ENCODE results near the gene UNC5A. TPM values are rescaled to one million over a fixed set of nuclear protein-coding genes. Genes with fewer than 3 reads are reported as not detected.

UNC5A gene
- total RNA-seq, 1 experiment from 2014 or later: 3.1 TPM

GRCh38 chr5:176873541-176874172 lies 63.3 kb downstream of the UNC5A start:
- Histone ChIP-seq H3K4me3 (no peak overlapping the region), H3F3A (ENCODE audit: insufficient read depth, low read depth) (no peaks in the 10 kb centered on the region), H4K20me1 (ENCODE audit: insufficient read depth) (no peaks in the 10 kb centered on the region), H3K27me3 (ENCODE audit: insufficient read depth, low read depth) (no peaks in the 10 kb centered on the region), H3K27ac (no peak overlapping the region), H3K36me3 (ENCODE audit: low read depth) (no peaks in the 10 kb centered on the region), H2AFZ (no peak overlapping the region), H3K4me2 (no peak overlapping the region), H3K79me2 (ENCODE audit: low read depth) (no peaks in the 10 kb centered on the region), H3K9me3 (ENCODE audit: insufficient read depth, low read depth) (no peaks in the 10 kb centered on the region), H3K9me2 (ENCODE audit: insufficient read depth) (no peaks in the 10 kb centered on the region), H3K4me1 (replicated peaks; ENCODE audit: insufficient read depth) (no peaks in the 10 kb centered on the region)
- POLR2A ChIA-PET (ENCODE audit: unreplicated experiment): no interaction called here
- intact Hi-C loops (cut with micrococcal nuclease; ENCODE audit: unreplicated experiment): no loop called here
- DNase-seq: no peak
- no TSS peak for BruUV-seq (replicated peaks)
- TF ChIP-seq EZH2 (IDR thresholded peaks at IDR 0.05; ENCODE audit: low read depth) (no peak), CTCF (conservative IDR thresholded peaks at IDR 0.05) (no peak)
- CTCF ChIA-PET: no interaction called here

GRCh38 chr5:176874198-176874780 lies 63.9 kb downstream of the UNC5A start:
- ChIA-PET POLR2A (ENCODE audit: unreplicated experiment) (interaction anchor here (0.6 kb wide), 1 partner anchor 446 kb away, joined by 19 read pairs; no protein-coding TSS in a partner anchor), CTCF (no interaction called here)
- Histone ChIP-seq H3K27me3 (ENCODE audit: insufficient read depth, low read depth) (no peaks in the 10 kb centered on the region), H3K9me3 (ENCODE audit: insufficient read depth, low read depth) (no peaks in the 10 kb centered on the region), H3K4me1 (replicated peaks; ENCODE audit: insufficient read depth) (no peaks in the 10 kb centered on the region), H2AFZ (no peak overlapping the region), H3K27ac (no peak overlapping the region), H3K9me2 (ENCODE audit: insufficient read depth) (no peaks in the 10 kb centered on the region), H3K4me3 (no peak overlapping the region), H3K4me2 (no peak overlapping the region), H3K79me2 (ENCODE audit: low read depth) (no peaks in the 10 kb centered on the region), H3K36me3 (ENCODE audit: low read depth) (no peaks in the 10 kb centered on the region), H4K20me1 (ENCODE audit: insufficient read depth) (no peaks in the 10 kb centered on the region), H3F3A (ENCODE audit: insufficient read depth, low read depth) (no peaks in the 10 kb centered on the region)
- no peak for DNase-seq
- TF ChIP-seq CTCF (conservative IDR thresholded peaks at IDR 0.05) (no peak), EZH2 (IDR thresholded peaks at IDR 0.05; ENCODE audit: low read depth) (no peak)
- intact Hi-C loops (cut with micrococcal nuclease; ENCODE audit: unreplicated experiment): no loop called here
- BruUV-seq (replicated peaks): no TSS peak

- H3K27me3 ChIP-seq (ENCODE audit: insufficient read depth, low read depth): no peaks in the 10 kb centered on the region
- H3K9me2 ChIP-seq (ENCODE audit: insufficient read depth): no peaks in the 10 kb centered on the region
- H3K4me2 ChIP-seq: no peak overlapping the region
- DNase-seq: no peak
- no peaks in the 10 kb centered on the region for H3K36me3 ChIP-seq (ENCODE audit: low read depth)
- POLR2A ChIA-PET (ENCODE audit: unreplicated experiment): interaction anchor here (0.6 to 0.7 kb wide), 3 partner anchors 96 to 446 kb away, joined by 4 to 19 read pairs (median 9); no protein-coding TSS in a partner anchor
- no peaks in the 10 kb centered on the region for H3K4me1 ChIP-seq (replicated peaks; ENCODE audit: insufficient read depth)
- no peak overlapping the region for H3K4me3 ChIP-seq
- CTCF ChIA-PET: interaction anchor here (0.6 kb wide), 1 partner anchor 39 kb away, joined by 3 read pairs; no protein-coding TSS in a partner anchor
- H2AFZ ChIP-seq: no peak overlapping the region
- intact Hi-C loops (cut with micrococcal nuclease; ENCODE audit: unreplicated experiment): no loop called here
- H3K9me3 ChIP-seq (ENCODE audit: insufficient read depth, low read depth): no peaks in the 10 kb centered on the region
- H4K20me1 ChIP-seq (ENCODE audit: insufficient read depth): no peaks in the 10 kb centered on the region
- no peaks in the 10 kb centered on the region for H3F3A ChIP-seq (ENCODE audit: insufficient read depth, low read depth)
- no TSS peak for BruUV-seq (replicated peaks)
- no peaks in the 10 kb centered on the region for H3K79me2 ChIP-seq (ENCODE audit: low read depth)
- no peak for TF ChIP-seq EZH2 (IDR thresholded peaks at IDR 0.05; ENCODE audit: low read depth)
- no peak for TF ChIP-seq CTCF (conservative IDR thresholded peaks at IDR 0.05)
- H3K27ac ChIP-seq: no peak overlapping the region
Measured at GRCh38 chr5:176875014-176875550, 64.7 kb downstream of the UNC5A start.

Measured in PC-9 (cell line).